Mesenchymal stem cell (in vitro differentiated cells and primary cell): ENCODE measurements around the gene OVAAL.
A peak's percentile ranks its signal among the peaks of the same experiment; 100 is the strongest.

ENCODE experiments used
- DNase-seq: peaks from one replicate; pipeline ENCODE4 v3.0.0-alpha.2; 2013
- H2AFZ ChIP-seq: one replicate; pipeline ENCODE4 v1.6.1; 2013; ENCODE audit warnings: low read depth, mild to moderate bottlenecking, control low read depth, inconsistent platforms, low read length, moderate library complexity
- H2AK5ac ChIP-seq: 2 replicates; pipeline ENCODE4 v1.6.1; 2013; ENCODE audit warnings: low read length, moderate library complexity, mild to moderate bottlenecking, inconsistent platforms; ENCODE audit not compliant: severe bottlenecking
- H2BK120ac ChIP-seq: one replicate; pipeline ENCODE4 v1.6.1; 2013; ENCODE audit warnings: low read depth, mild to moderate bottlenecking, inconsistent platforms, low read length, moderate library complexity
- H2BK12ac ChIP-seq, 2 experiments: one replicate each; pipeline ENCODE4 v1.6.1; 2013; ENCODE audit warnings: inconsistent platforms in 2 of 2, low read length in 2 of 2, mild to moderate bottlenecking in 2 of 2, moderate library complexity in 2 of 2, control low read depth in 1 of 2
- H2BK15ac ChIP-seq: one replicate; pipeline ENCODE4 v1.6.1; 2013; ENCODE audit warnings: mild to moderate bottlenecking, low read depth, inconsistent platforms; ENCODE audit not compliant: poor library complexity, severe bottlenecking
- H2BK5ac ChIP-seq: 2 replicates; pipeline ENCODE4 v1.6.1; 2013; ENCODE audit warnings: low read depth, mild to moderate bottlenecking, low read length, control low read depth, inconsistent platforms; ENCODE audit not compliant: poor library complexity, severe bottlenecking
- H3K14ac ChIP-seq, 2 experiments: one replicate each; pipeline ENCODE4 v1.6.1; 2013; ENCODE audit warnings: inconsistent platforms in 2 of 2, low read length in 2 of 2, control low read depth in 1 of 2, mild to moderate bottlenecking in 1 of 2, moderate library complexity in 1 of 2
- H3K18ac ChIP-seq, 2 experiments: one replicate each; pipeline ENCODE4 v1.6.1; 2013; ENCODE audit warnings: inconsistent platforms in 2 of 2, low read length in 2 of 2, control low read depth in 1 of 2, low read depth in 1 of 2, mild to moderate bottlenecking in 1 of 2
- H3K23ac ChIP-seq, 2 experiments: one replicate each; pipeline ENCODE4 v1.6.1; 2013; ENCODE audit warnings: inconsistent platforms in 2 of 2, low read length in 2 of 2, mild to moderate bottlenecking in 2 of 2, moderate library complexity in 2 of 2, control low read depth in 1 of 2
- H3K27ac ChIP-seq: 2 replicates; pipeline ENCODE4 v1.5.1; 2013; ENCODE audit warnings: mild to moderate bottlenecking, moderate library complexity, low read length, control low read depth, inconsistent platforms; ENCODE audit not compliant: poor library complexity, severe bottlenecking
- H3K27me3 ChIP-seq, 2 experiments: 2 replicates each; pipeline versions ENCODE4 v1.6.1 to v1.7.0; 2013; ENCODE audit warnings: low read length in 2 of 2, mild to moderate bottlenecking in 2 of 2, moderate library complexity in 2 of 2, control low read depth in 1 of 2, inconsistent platforms in 1 of 2; ENCODE audit not compliant: control insufficient read depth in 1 of 2, insufficient read depth in 1 of 2
- H3K36me3 ChIP-seq, 2 experiments: 2 replicates each; pipeline versions ENCODE4 v1.6.1 to v1.7.0; 2013; ENCODE audit warnings: low read length in 2 of 2, control low read depth in 1 of 2, inconsistent platforms in 1 of 2, low read depth in 1 of 2, mild to moderate bottlenecking in 1 of 2; ENCODE audit not compliant: insufficient read depth in 2 of 2, control insufficient read depth in 1 of 2
- H3K4ac ChIP-seq, 2 experiments: one replicate each; pipeline ENCODE4 v1.6.1; 2013; ENCODE audit warnings: inconsistent platforms in 2 of 2, low read length in 2 of 2, mild to moderate bottlenecking in 2 of 2, moderate library complexity in 2 of 2, control low read depth in 1 of 2, low read depth in 1 of 2
- H3K4me1 ChIP-seq: 2 replicates; pipeline ENCODE4 v1.6.1; 2013; ENCODE audit warnings: low read depth, low read length, control low read depth; ENCODE audit not compliant: control insufficient read depth, insufficient read depth
- H3K4me2 ChIP-seq: 2 replicates; pipeline ENCODE4 v1.6.1; 2013; ENCODE audit warnings: low read length, mild to moderate bottlenecking, inconsistent platforms; ENCODE audit not compliant: poor library complexity, severe bottlenecking
- H3K4me3 ChIP-seq, 2 experiments: 2 replicates each; pipeline versions ENCODE4 v1.5.1 to v1.7.0; 2013; ENCODE audit warnings: low read length in 2 of 2, mild to moderate bottlenecking in 2 of 2, control low read depth in 1 of 2, low read depth in 1 of 2; ENCODE audit not compliant: insufficient read depth in 1 of 2
- H3K79me1 ChIP-seq: replicated peaks from 2 replicates; pipeline ENCODE4 v1.6.1; 2013; ENCODE audit warnings: mild to moderate bottlenecking, control low read depth, low read length, inconsistent platforms; ENCODE audit not compliant: poor library complexity, severe bottlenecking
- H3K9ac ChIP-seq: 2 replicates; pipeline ENCODE4 v1.7.0; 2013; ENCODE audit warnings: mild to moderate bottlenecking, low read length, moderate library complexity
- H3K9me3 ChIP-seq: 2 replicates; pipeline ENCODE4 v1.7.0; 2013; ENCODE audit warnings: mild to moderate bottlenecking, low read length; ENCODE audit not compliant: control insufficient read depth
- H4K8ac ChIP-seq: one replicate; pipeline ENCODE4 v1.6.1; 2013; ENCODE audit warnings: inconsistent platforms, mild to moderate bottlenecking, low read length, moderate library complexity
- H4K91ac ChIP-seq: one replicate; pipeline ENCODE4 v1.6.1; 2013; ENCODE audit warnings: mild to moderate bottlenecking, low read length, inconsistent platforms
- WGBS: methylation state at CpG from one replicate; pipeline ENCODE4 v1.1.7; 2013; ENCODE audit warnings: mixed read lengths; 5-methylcytosine and 5-hydroxymethylcytosine counted together

Gene OVAAL

GRCh38 chr1:180560868-180561600, 2.3 kb downstream of the OVAAL start:
- WGBS: 69% methylated on average over 5 of the region's 5 CpGs
- H4K8ac ChIP-seq: no peak overlapping the region
- H3K4ac ChIP-seq: no peak overlapping the region

GRCh38 chr1:180562640-180563025, 3.9 kb downstream of the OVAAL start:
- no peak overlapping the region for H3K4ac ChIP-seq
- H3K79me1 ChIP-seq: no peaks in the 10 kb centered on the region
- H4K91ac ChIP-seq: no peak overlapping the region
- no peak for DNase-seq
- no peak overlapping the region for H3K23ac ChIP-seq
- no peak overlapping the region for H3K18ac ChIP-seq
- H4K8ac ChIP-seq: no peak overlapping the region
- H3K9me3 ChIP-seq: no peaks in the 10 kb centered on the region
- peaks cover 2% of the 10 kb centered on the region for H3K4me1 ChIP-seq
- no peak overlapping the region for H2BK5ac ChIP-seq
- peak overlapping the region; percentile 81 for H2AFZ ChIP-seq
- no peak overlapping the region for H2BK120ac ChIP-seq
- no peaks in the 10 kb centered on the region for H3K27me3 ChIP-seq
- no peak overlapping the region for H2BK15ac ChIP-seq
- no peak overlapping the region for H3K4me2 ChIP-seq
- H3K14ac ChIP-seq: no peak overlapping the region
- WGBS: 100% methylated on average over 1 of the region's 1 CpG
- H3K27ac ChIP-seq: peak overlapping the region; percentile 54
- peak overlapping the region; percentile 50 for H3K9ac ChIP-seq
- H2BK12ac ChIP-seq: no peak overlapping the region
- peak overlapping the region; percentile 85 for H2AK5ac ChIP-seq
- H3K4me3 ChIP-seq: no peak overlapping the region
- H3K36me3 ChIP-seq: no peaks in the 10 kb centered on the region

More at GRCh38 chr1:180560868-180561600, 2.3 kb downstream of the OVAAL start:
- Histone ChIP-seq H3K4me3 (no peak overlapping the region), H3K27ac (no peak overlapping the region), H3K79me1 (no peaks in the 10 kb centered on the region), H3K9ac (no peak overlapping the region), H2AK5ac (no peak overlapping the region), H3K27me3 (no peaks in the 10 kb centered on the region), H3K18ac (no peak overlapping the region), H3K9me3 (no peaks in the 10 kb centered on the region), H2BK120ac (no peak overlapping the region), H3K36me3 (no peaks in the 10 kb centered on the region), H3K23ac (no peak overlapping the region), H3K14ac (peak overlapping the region in 1 of 2 experiments; percentile 80), H2BK12ac (no peak overlapping the region), H3K4me2 (no peak overlapping the region), H3K4me1 (peaks cover 2% of the 10 kb centered on the region), H2BK15ac (no peak overlapping the region), H2AFZ (no peak overlapping the region), H4K91ac (no peak overlapping the region), H2BK5ac (no peak overlapping the region)
- DNase-seq: no peak

- DNase-seq: peak; percentile 49
- no peak overlapping the region for H2BK120ac ChIP-seq
- peak overlapping the region; percentile 50 for H3K9ac ChIP-seq
- H3K4me2 ChIP-seq: no peak overlapping the region
- no peaks in the 10 kb centered on the region for H3K36me3 ChIP-seq
- H2BK15ac ChIP-seq: no peak overlapping the region
- H3K4me1 ChIP-seq: peaks cover 2% of the 10 kb centered on the region
- 79% methylated on average over 14 of the region's 14 CpGs for WGBS
- peak overlapping the region in 1 of 2 experiments; percentile 11 for H2BK12ac ChIP-seq
- H3K4me3 ChIP-seq: no peak overlapping the region
- H3K27me3 ChIP-seq: no peaks in the 10 kb centered on the region
- no peak overlapping the region for H3K4ac ChIP-seq
- peak overlapping the region; percentile 81 for H2AFZ ChIP-seq
- no peak overlapping the region for H2BK5ac ChIP-seq
- H4K91ac ChIP-seq: no peak overlapping the region
- no peak overlapping the region for H3K23ac ChIP-seq
- no peak overlapping the region for H4K8ac ChIP-seq
- H2AK5ac ChIP-seq: peak overlapping the region; percentile 4
- H3K9me3 ChIP-seq: no peaks in the 10 kb centered on the region
- H3K27ac ChIP-seq: peak overlapping the region; percentile 54
- no peak overlapping the region for H3K14ac ChIP-seq
- no peaks in the 10 kb centered on the region for H3K79me1 ChIP-seq
- H3K18ac ChIP-seq: peak overlapping the region in 1 of 2 experiments; percentile 5
Measured at GRCh38 chr1:180563026-180563827, 4.5 kb downstream of the OVAAL start.

GRCh38 chr1:180565121-180565871, 6.5 kb downstream of the OVAAL start:
- H3K4me2 ChIP-seq: no peak overlapping the region
- no peak overlapping the region for H3K4me3 ChIP-seq
- H4K91ac ChIP-seq: no peak overlapping the region
- H2BK5ac ChIP-seq: no peak overlapping the region
- peaks cover 2% of the 10 kb centered on the region for H3K4me1 ChIP-seq
- no peak overlapping the region for H2BK15ac ChIP-seq
- no peaks in the 10 kb centered on the region for H3K27me3 ChIP-seq
- WGBS: 76% methylated on average over 4 of the region's 4 CpGs
- H3K14ac ChIP-seq: no peak overlapping the region
- H3K9me3 ChIP-seq: no peaks in the 10 kb centered on the region
- no peak overlapping the region for H3K27ac ChIP-seq
- no peaks in the 10 kb centered on the region for H3K36me3 ChIP-seq
- H3K23ac ChIP-seq: no peak overlapping the region
- H3K79me1 ChIP-seq: no peaks in the 10 kb centered on the region
- no peak overlapping the region for H2AK5ac ChIP-seq
- no peak overlapping the region for H3K18ac ChIP-seq
- no peak overlapping the region for H2BK120ac ChIP-seq
- no peak overlapping the region for H4K8ac ChIP-seq
- no peak overlapping the region for H3K9ac ChIP-seq
- H3K4ac ChIP-seq: no peak overlapping the region
- H2BK12ac ChIP-seq: no peak overlapping the region
- no peak for DNase-seq
- H2AFZ ChIP-seq: no peak overlapping the region
